ENCODE results near the gene HEATR1.
A peak's percentile ranks its signal among the peaks of the same experiment; 100 is the strongest.
"Not testable (repeated sequence)": the region's sequence is repeated elsewhere in the genome, so short reads cannot be mapped to it uniquely, and the experiment has no call there.

The HEATR1 gene

GRCh38 chr1:236603991-236604904, at the start of gene HEATR1:
Gene HEATR1, minus strand, starts transcription at chr1:236604516. Its CDS starts 421 bp downstream, at chr1:236604095.
- FAIRE-seq (peak; percentile 83), DNase-seq (ENCODE audit: low spot score) (peak; percentile 92)

DNA sequence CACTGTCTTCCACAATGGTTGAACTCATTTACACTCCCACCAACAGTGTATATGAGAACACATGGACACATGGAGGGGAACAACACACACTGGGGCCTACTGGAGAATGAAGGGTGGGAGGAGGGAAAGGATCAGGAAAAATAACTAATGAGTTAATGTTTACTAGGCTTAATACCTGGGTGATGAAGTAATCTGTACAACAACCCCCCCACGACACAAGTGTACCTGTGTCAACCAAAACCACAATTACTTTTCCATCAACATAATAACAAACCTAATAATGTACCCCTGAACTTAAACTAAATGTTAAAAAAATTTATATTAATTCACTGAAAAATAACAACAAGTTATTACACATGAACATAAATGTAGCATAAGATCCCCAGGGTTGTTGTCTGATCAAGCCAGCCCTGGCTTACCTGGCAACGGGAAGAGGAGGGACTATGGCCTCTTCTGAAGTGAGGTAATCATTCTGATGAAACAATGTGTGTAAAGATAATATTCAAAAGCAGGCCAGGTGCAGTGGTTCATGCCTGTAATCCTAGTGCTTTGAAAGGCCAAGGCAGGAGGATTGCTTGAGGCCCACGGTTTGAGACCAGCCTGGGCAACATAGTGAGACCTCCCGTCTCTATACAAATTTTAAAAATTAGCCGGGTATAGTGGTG, 40.8 kb upstream of the HEATR1 start:
- DNase-seq (ENCODE audit: low spot score) (no peak), FAIRE-seq (no peak)

DNA sequence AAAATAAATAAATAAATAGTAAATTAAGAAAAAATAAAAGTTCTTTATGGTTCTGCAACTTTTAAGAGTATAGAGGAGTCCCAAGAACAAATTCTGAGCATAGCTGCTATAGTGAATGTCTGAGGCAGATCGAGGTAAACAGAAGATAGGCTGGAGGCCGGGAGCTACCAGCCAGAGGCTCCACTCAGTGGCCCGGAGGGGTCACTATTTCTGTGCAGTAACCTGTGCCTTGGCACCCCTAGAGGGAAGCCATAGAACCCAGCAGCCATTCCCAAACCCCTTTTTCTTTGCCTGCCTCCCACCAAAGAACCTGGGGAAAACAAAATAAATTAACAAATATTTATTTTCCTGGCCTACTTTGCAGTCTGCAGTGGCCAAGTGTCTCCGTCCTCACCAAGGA, 38.4 kb upstream of the HEATR1 start:
- no peak for FAIRE-seq
- no peak for DNase-seq (ENCODE audit: low spot score)

DNA sequence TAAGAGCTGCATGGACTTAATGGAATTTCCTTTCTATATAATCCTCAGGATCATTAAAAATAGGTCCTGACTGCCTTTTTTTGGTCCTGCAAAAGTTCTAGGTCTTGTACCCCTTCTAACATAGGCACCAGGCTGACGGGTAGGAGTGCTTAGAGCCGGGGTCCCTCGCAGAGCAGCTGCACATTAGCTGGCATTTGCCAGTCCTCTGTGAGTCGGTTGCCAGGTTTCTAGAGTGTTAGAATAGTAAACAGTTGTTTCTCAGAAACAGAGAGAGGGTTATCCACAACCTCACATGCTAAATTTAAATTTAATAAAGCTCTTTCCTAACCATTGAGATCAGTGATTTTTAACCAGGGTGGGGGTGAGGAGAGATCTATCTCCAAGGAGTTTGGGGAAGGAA, 35.4 kb upstream of the HEATR1 start:
- no peak for FAIRE-seq

DNA sequence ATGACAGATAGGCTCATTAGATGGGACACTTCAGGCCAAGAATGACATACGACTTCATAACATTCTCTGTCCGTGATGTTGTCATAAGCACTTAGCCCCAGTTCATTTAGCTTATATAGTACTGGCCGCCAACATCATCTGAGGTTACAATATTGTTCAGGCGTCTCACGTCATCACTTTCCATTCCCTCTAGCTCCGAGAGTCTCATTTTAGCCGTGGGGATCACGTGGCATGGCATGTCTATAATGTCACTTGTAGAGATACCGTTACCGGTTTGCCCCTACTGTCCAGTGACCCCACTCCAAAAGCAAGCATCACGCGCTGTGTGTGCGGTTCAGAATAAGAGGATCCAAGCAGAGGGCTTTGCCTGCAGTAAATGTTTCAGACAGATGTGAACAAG, 34.6 kb upstream of the HEATR1 start:
- DNase-seq (ENCODE audit: low spot score), result no peak
- no peak for FAIRE-seq

More for the DNA sequence above, 35.4 kb upstream of the HEATR1 start:
- DNase-seq (ENCODE audit: low spot score), result no peak

- FAIRE-seq, result no peak
These were observed 31.7 kb upstream of the HEATR1 start for GRCh38 chr1:236636017-236636416.

GRCh38 chr1:236627727-236628408, 23.6 kb upstream of the HEATR1 start:
- no peak for FAIRE-seq
- no peak for DNase-seq (ENCODE audit: low spot score)

More at GRCh38 chr1:236636017-236636416, 31.7 kb upstream of the HEATR1 start:
- DNase-seq (ENCODE audit: low spot score), result no peak

GRCh38 chr1:236623371-236624166, 19.3 kb upstream of the HEATR1 start:
- no peak for FAIRE-seq
- peak; percentile 17 for DNase-seq (ENCODE audit: low spot score)

DNA sequence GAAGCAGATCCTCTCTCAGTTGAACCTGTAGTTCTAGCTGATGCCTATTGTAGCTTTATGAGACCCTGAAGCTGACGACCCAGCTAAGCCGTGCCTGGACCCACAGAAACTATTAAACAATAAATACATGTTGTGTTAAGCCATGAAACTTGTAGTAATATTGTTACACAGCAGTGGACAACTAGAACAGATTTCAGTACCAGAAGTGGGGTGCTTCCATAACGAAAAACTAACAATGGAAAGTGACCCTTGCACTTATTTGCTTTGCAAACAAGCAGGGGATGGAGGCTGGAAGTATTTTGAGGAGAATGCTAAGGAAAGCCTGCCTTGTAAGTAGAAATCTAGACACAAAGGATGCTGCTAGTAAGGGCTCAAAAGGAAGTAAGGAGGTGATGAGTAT, 18.1 kb upstream of the HEATR1 start:
- no peak for DNase-seq (ENCODE audit: low spot score)
- no peak for FAIRE-seq

- no peak for DNase-seq (ENCODE audit: low spot score)
- no peak for FAIRE-seq
These were observed 15.1 kb upstream of the HEATR1 start for GRCh38 chr1:236619398-236619797.

- no peak for DNase-seq (ENCODE audit: low spot score)
- FAIRE-seq, result no peak
These were observed 14.2 kb upstream of the HEATR1 start for GRCh38 chr1:236618507-236618906.

GRCh38 chr1:236615399-236616148, 11.3 kb upstream of the HEATR1 start:
- FAIRE-seq (no peak), DNase-seq (ENCODE audit: low spot score) (no peak)

DNA sequence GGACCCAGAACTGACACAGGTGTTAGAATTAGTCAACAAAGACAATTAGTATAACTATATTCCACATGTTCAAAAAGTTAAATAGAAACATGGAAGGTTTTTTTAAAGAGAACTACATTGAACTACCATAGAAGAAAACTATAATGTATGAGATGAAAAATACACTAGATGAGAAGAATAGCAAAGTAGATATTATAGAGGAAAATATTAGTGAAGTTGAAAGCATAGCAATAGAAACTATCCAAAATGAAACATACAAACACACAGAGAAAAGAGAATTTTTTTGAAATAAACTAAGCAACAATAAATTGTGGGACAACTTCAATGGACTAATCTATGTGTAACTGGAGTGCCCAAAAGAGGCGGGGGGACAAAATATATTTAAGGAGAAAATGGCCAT, 8.0 kb upstream of the HEATR1 start:
- FAIRE-seq (no peak), DNase-seq (ENCODE audit: low spot score) (no peak)

- DNase-seq (ENCODE audit: low spot score) (peak; percentile 28), FAIRE-seq (peak; percentile 76)
These were observed 4.8 kb upstream of the HEATR1 start for GRCh38 chr1:236608930-236609726.

DNA sequence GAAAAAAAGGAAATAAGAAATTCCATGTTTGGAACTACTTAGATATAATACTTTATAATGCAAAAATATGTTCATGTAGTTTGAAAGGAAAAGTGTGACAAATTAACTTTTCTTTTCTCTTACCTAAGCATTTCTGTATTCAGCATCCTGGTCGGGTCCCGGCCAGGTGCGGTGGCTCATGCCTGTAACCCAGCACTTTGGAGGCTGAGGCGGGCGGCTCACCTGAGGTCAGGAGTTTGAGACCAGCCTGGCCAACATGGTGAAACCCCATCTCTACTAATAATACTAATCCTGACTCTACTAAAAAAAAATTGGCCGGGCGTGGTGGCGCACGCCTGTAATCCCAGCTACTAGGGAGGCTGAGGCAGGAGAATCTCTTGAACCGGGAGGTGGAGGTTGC, 3.3 kb upstream of the HEATR1 start:
- not testable (repeated sequence) for FAIRE-seq; DNase-seq (ENCODE audit: low spot score)

- DNase-seq (ENCODE audit: low spot score), result no peak
- FAIRE-seq, result no peak
These were observed 840 bp upstream of the HEATR1 start for GRCh38 chr1:236604905-236605806.

DNA sequence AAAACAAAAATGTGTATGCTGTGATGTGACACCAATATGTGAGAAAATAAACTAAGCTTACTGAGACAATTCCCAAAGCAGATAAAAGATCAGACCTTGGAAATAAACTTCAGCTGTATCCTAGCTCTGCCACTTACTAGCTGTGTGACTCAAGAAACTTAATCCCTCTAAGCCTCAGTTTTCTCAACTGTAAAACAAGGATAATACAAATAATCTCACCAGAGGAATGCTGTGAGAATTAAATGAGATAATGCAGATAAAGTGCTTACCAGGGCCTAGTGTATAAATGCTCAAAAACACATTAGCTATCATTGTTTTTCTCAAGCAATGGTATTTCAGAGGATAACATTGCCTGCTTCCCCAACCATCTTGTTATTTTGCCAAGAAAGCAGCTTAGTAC, 2.1 kb downstream of the HEATR1 start:
- DNase-seq (ENCODE audit: low spot score) (no peak), FAIRE-seq (no peak)

- FAIRE-seq (no peak), DNase-seq (ENCODE audit: low spot score) (no peak)
These were observed 13.7 kb downstream of the HEATR1 start for GRCh38 chr1:236590553-236591150.
